Measurements from ENCODE around the gene PHYH. TPM values are rescaled to one million over a fixed set of nuclear protein-coding genes. Genes with fewer than 3 reads are reported as not detected.

Gene PHYH
- total and polyA plus RNA-seq, 7 donors = 23.3 to 193 (median 43.2) TPM

GRCh38 chr10:13337827-13338196, 37.9 kb upstream of the PHYH start:
- 22 to 63% methylated on average over 6 of the region's 6 CpGs for WGBS, 2 donors
- Histone ChIP-seq H3K27me3 (no peaks in the 10 kb centered on the region), H3K4me3 (no peak overlapping the region), H3K4me1 (peaks cover 0 to 30% (median 24%) of the 10 kb centered on the region in 4 donors), H3K9me3 (no peaks in the 10 kb centered on the region), H3K27ac (peak overlapping the region in 1 of 4 donors; percentile 51), H3K36me3 (peaks cover 0 to 29% (median 11%) of the 10 kb centered on the region in 4 donors)
- DNase-seq = no peak
- intact Hi-C loops (cut with DNase I) = no loop called here
- no peak for TF ChIP-seq CTCF (IDR thresholded peaks at IDR 0.05)
- TF ChIP-seq EP300 (IDR thresholded peaks at IDR 0.05) = no peak
- TF ChIP-seq POLR2A (IDR thresholded peaks at IDR 0.05) = no peak
- no peak for TF ChIP-seq POLR2AphosphoS5 (IDR thresholded peaks at IDR 0.05)

GRCh38 chr10:13337128-13337826, 37.4 kb upstream of the PHYH start:
- WGBS, 2 donors = 26 to 77% methylated on average over 4 of the region's 4 CpGs
- peaks cover 0 to 30% (median 24%) of the 10 kb centered on the region in 4 donors for H3K4me1 ChIP-seq
- no peaks in the 10 kb centered on the region for H3K27me3 ChIP-seq

GRCh38 chr10:13335881-13336280, 36.0 kb upstream of the PHYH start:
- H3K4me1 ChIP-seq = peaks cover 0 to 26% (median 24%) of the 10 kb centered on the region in 4 donors
- H3K4me3 ChIP-seq = no peak overlapping the region
- intact Hi-C loops (cut with DNase I) = no loop called here
- DNase-seq = no peak
- H3K27me3 ChIP-seq = no peaks in the 10 kb centered on the region
- peaks cover 9 to 48% (median 28%) of the 10 kb centered on the region in 4 donors for H3K36me3 ChIP-seq
- no peak for TF ChIP-seq EP300 (IDR thresholded peaks at IDR 0.05)
- TF ChIP-seq POLR2A (IDR thresholded peaks at IDR 0.05) = no peak
- TF ChIP-seq CTCF (IDR thresholded peaks at IDR 0.05) = no peak
- no peak for TF ChIP-seq POLR2AphosphoS5 (IDR thresholded peaks at IDR 0.05)
- no peak overlapping the region for H3K27ac ChIP-seq
- no peaks in the 10 kb centered on the region for H3K9me3 ChIP-seq
- 88 to 91% methylated on average over 9 of the region's 9 CpGs for WGBS, 2 donors

More at GRCh38 chr10:13337128-13337826, 37.4 kb upstream of the PHYH start:
- Histone ChIP-seq H3K9me3 (no peaks in the 10 kb centered on the region), H3K36me3 (peaks cover 1 to 34% (median 15%) of the 10 kb centered on the region in 4 donors), H3K4me3 (no peak overlapping the region), H3K27ac (no peak overlapping the region)
- TF ChIP-seq EP300 (IDR thresholded peaks at IDR 0.05) (no peak), POLR2AphosphoS5 (IDR thresholded peaks at IDR 0.05) (no peak), POLR2A (IDR thresholded peaks at IDR 0.05) (no peak), CTCF (IDR thresholded peaks at IDR 0.05) (no peak)
- intact Hi-C loops (cut with DNase I) = no loop called here
- DNase-seq = no peak

- intact Hi-C loops (cut with DNase I) = no loop called here
- 97 to 100% methylated on average over 2 of the region's 2 CpGs for WGBS, 2 donors
- Histone ChIP-seq H3K9me3 (no peaks in the 10 kb centered on the region), H3K27ac (no peak overlapping the region), H3K27me3 (no peaks in the 10 kb centered on the region), H3K36me3 (peaks cover 9 to 61% (median 31%) of the 10 kb centered on the region in 4 donors), H3K4me3 (no peak overlapping the region), H3K4me1 (peaks cover 0 to 20% (median 19%) of the 10 kb centered on the region in 4 donors)
- TF ChIP-seq POLR2A (IDR thresholded peaks at IDR 0.05) (no peak), EP300 (IDR thresholded peaks at IDR 0.05) (no peak), CTCF (IDR thresholded peaks at IDR 0.05) (no peak), POLR2AphosphoS5 (IDR thresholded peaks at IDR 0.05) (no peak)
- no peak for DNase-seq
These were observed 34.7 kb upstream of the PHYH start for GRCh38 chr10:13334556-13334955.

All from sigmoid colon (tissue), 7 donors.